ENCODE results near the gene HCRTR1. TPM values are rescaled to one million over a fixed set of nuclear protein-coding genes. Genes with fewer than 3 reads are reported as not detected.

The HCRTR1 gene
- total and polyA plus RNA-seq, 11 donors, result 0.21 to 0.82 (median 0.30) TPM; not detected in 4

- TF ChIP-seq CTCF (IDR thresholded peaks at IDR 0.05), result no peak
- Histone ChIP-seq H3K27ac (no peak overlapping the region), H3K36me3 (no peaks in the 10 kb centered on the region), H3K9me3 (no peaks in the 10 kb centered on the region), H3K4me3 (no peak overlapping the region), H3K27me3 (peaks cover 0 to 7% (median 0%) of the 10 kb centered on the region in 9 donors), H3K4me1 (peaks cover 2 to 47% (median 22%) of the 10 kb centered on the region in 12 donors)
- no peak for ATAC-seq
- no peak for DNase-seq
- WGBS, 4 donors, result 87 to 90% (median 89%) methylated on average over 5 of the region's 5 CpGs
- intact Hi-C loops (cut with DNase I), result loop anchor here in 3 of 10 donors (2.0 to 10.0 kb wide), 2 partner anchors 26 to 192 kb away; no protein-coding TSS in a partner anchor
These were observed 24.3 kb upstream of the HCRTR1 start for GRCh38 chr1:31593136-31593665.

GRCh38 chr1:31593770-31594632, 23.5 kb upstream of the HCRTR1 start:
- ATAC-seq, result peak; percentile 79 to 91 (median 85)
- Histone ChIP-seq H3K27me3 (no peaks in the 10 kb centered on the region), H3K9me3 (no peaks in the 10 kb centered on the region), H3K36me3 (no peaks in the 10 kb centered on the region), H3K27ac (no peak overlapping the region), H3K4me3 (no peak overlapping the region), H3K4me1 (peaks cover 0 to 39% (median 14%) of the 10 kb centered on the region in 12 donors)
- TF ChIP-seq CTCF (IDR thresholded peaks at IDR 0.05), result peak; percentile 79 to 91 (median 86)
- TF ChIP-seq POLR2A (IDR thresholded peaks at IDR 0.05), result no peak
- intact Hi-C loops (cut with DNase I), result loop anchor here (1.0 to 10.0 kb wide), 5 partner anchors 27 to 191 kb away; no protein-coding TSS in a partner anchor
- peak; percentile 80 to 90 (median 83) for DNase-seq
- 41 to 54% (median 49%) methylated on average over 10 of the region's 10 CpGs for WGBS, 4 donors

- Histone ChIP-seq H3K4me1 (peaks cover 0 to 28% (median 5%) of the 10 kb centered on the region in 12 donors), H3K27ac (peak overlapping the region in 9 of 12 donors; percentile 13 to 67 (median 49)), H3K4me3 (no peak overlapping the region), H3K36me3 (no peaks in the 10 kb centered on the region), H3K27me3 (no peaks in the 10 kb centered on the region), H3K9me3 (no peaks in the 10 kb centered on the region)
- 83 to 88% (median 84%) methylated on average over 4 of the region's 4 CpGs for WGBS, 4 donors
- DNase-seq (peak in 1 of 5 donors; percentile 6), ATAC-seq (no peak)
- intact Hi-C loops (cut with DNase I), result loop anchor here in 2 of 10 donors (2.0 to 10.0 kb wide), 2 partner anchors 33 to 189 kb away; no protein-coding TSS in a partner anchor
- no peak for TF ChIP-seq POLR2A (IDR thresholded peaks at IDR 0.05)
- TF ChIP-seq CTCF (IDR thresholded peaks at IDR 0.05), result no peak
These were observed 21.4 kb upstream of the HCRTR1 start for GRCh38 chr1:31595836-31596736.

Measured in heart left ventricle (tissue), 16 donors.